ENCODE results near the gene TPGS1. TPM values are rescaled to one million over a fixed set of nuclear protein-coding genes. Genes with fewer than 3 reads are reported as not detected.

The TPGS1 gene
- total and polyA plus RNA-seq, 5 donors, result 10.9 to 21.3 (median 15.0) TPM

GRCh38 chr19:530134-531008 lies 23.1 kb downstream of the TPGS1 start:
- no peak overlapping the region for H3K27ac ChIP-seq (ENCODE audit: low read length)
- peak in 1 of 3 donors; percentile 69 for DNase-seq
- peaks cover 9% of the 10 kb centered on the region for H3K4me1 ChIP-seq (ENCODE audit: control insufficient read depth, insufficient read depth, low read length)
- intact Hi-C loops (cut with DNase I), result loop anchor here in 3 of 4 donors (5.0 kb wide), 2 partner anchors 42 to 132 kb away; partner anchors contain the start of genes BSG (in 2 of the 3) and RNF126 (in 1 of the 3)
- ATAC-seq, result no peak
- H3K4me3 ChIP-seq (ENCODE audit: low read length), result peak overlapping the region; percentile 98
- 70% methylated on average over 38 of the region's 38 CpGs for WGBS
- H3K9me3 ChIP-seq (ENCODE audit: control insufficient read depth, low read length), result no peaks in the 10 kb centered on the region
- H3K27me3 ChIP-seq (ENCODE audit: control insufficient read depth, insufficient read depth), result no peaks in the 10 kb centered on the region

DNA sequence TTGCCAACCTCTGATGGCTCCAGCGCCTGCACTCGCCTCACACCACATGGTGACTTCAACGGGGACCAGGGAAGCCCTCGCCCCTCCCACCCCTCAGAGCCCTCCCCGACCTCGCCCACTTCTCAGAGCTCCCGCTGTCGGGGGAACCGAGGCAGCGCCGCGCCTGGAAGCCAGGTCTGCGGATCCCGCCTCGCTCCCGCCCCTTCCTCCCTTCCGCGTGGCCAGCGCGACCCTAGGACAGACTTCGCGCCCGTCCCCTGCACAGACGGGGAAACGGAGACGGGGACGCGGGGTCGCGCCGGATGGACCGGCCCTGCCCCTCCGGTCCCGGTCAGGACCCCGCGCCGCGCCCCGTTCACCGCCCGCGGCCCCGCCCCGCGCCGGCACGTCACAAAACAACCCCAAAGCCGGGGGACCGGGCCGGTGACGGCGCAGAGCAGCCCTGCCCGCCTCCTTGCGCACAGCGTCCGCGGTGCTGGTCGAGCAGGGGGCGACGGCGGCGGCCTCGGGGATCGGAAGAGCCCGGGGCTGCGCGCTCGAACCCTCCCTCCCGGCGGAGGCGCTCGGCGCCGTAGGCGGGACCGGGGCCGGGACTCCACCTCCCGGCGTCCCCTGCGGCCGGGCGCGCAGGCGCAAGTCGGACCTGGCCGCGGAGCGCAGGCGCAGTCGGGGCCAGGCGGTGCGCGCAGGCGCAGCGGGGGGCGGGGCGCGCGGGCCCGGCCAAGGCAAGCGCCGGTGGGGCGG lies 23.9 kb downstream of the TPGS1 start:
- peak; percentile 67 to 80 for ATAC-seq
- peak overlapping the region; percentile 98 for H3K4me3 ChIP-seq (ENCODE audit: low read length)
- intact Hi-C loops (cut with DNase I), result loop anchor here in 3 of 4 donors (5.0 kb wide), 2 partner anchors 41 to 131 kb away; partner anchors contain the start of genes BSG (in 2 of the 3) and RNF126 (in 1 of the 3)
- no peaks in the 10 kb centered on the region for H3K27me3 ChIP-seq (ENCODE audit: control insufficient read depth, insufficient read depth)
- peaks cover 9% of the 10 kb centered on the region for H3K4me1 ChIP-seq (ENCODE audit: control insufficient read depth, insufficient read depth, low read length)
- DNase-seq, result peak; percentile 84 to 96 (median 95)
- under 1% methylated on average over 103 of the region's 103 CpGs for WGBS
- H3K9me3 ChIP-seq (ENCODE audit: control insufficient read depth, low read length), result no peaks in the 10 kb centered on the region
- H3K27ac ChIP-seq (ENCODE audit: low read length), result peak overlapping the region; percentile 92

GRCh38 chr19:531753-532560 lies 24.7 kb downstream of the TPGS1 start, which contains the start of gene CDC34:
CDC34 (plus strand) TSS chr19:531760; CDS start chr19:531932, 172 bp downstream.
- under 1% methylated on average over 84 of the region's 84 CpGs for WGBS
- no peaks in the 10 kb centered on the region for H3K9me3 ChIP-seq (ENCODE audit: control insufficient read depth, low read length)
- H3K27me3 ChIP-seq (ENCODE audit: control insufficient read depth, insufficient read depth), result no peaks in the 10 kb centered on the region
- intact Hi-C loops (cut with DNase I), result loop anchor here in 3 of 4 donors (5.0 kb wide), 2 partner anchors 40 to 130 kb away; partner anchors contain the start of genes BSG (in 2 of the 3) and RNF126 (in 1 of the 3)
- DNase-seq (no peak), ATAC-seq (peak; percentile 8 to 9)
- H3K4me3 ChIP-seq (ENCODE audit: low read length), result peak within 1 kb of the TSS; percentile 98
- H3K4me1 ChIP-seq (ENCODE audit: control insufficient read depth, insufficient read depth, low read length), result peaks cover 9% of the 10 kb centered on the region
- peak within 1 kb of the TSS; percentile 92 for H3K27ac ChIP-seq (ENCODE audit: low read length)

GRCh38 chr19:532561-533363 lies 25.5 kb downstream of the TPGS1 start:
- H3K4me1 ChIP-seq (ENCODE audit: control insufficient read depth, insufficient read depth, low read length), result peaks cover 9% of the 10 kb centered on the region
- H3K27ac ChIP-seq (ENCODE audit: low read length), result peak overlapping the region; percentile 71
- no peaks in the 10 kb centered on the region for H3K27me3 ChIP-seq (ENCODE audit: control insufficient read depth, insufficient read depth)
- WGBS, result under 1% methylated on average over 47 of the region's 47 CpGs
- peak overlapping the region; percentile 98 for H3K4me3 ChIP-seq (ENCODE audit: low read length)
- intact Hi-C loops (cut with DNase I), result loop anchor here in 3 of 4 donors (5.0 kb wide), 2 partner anchors 40 to 130 kb away; partner anchors contain the start of genes BSG (in 2 of the 3) and RNF126 (in 1 of the 3)
- no peaks in the 10 kb centered on the region for H3K9me3 ChIP-seq (ENCODE audit: control insufficient read depth, low read length)
- peak; percentile 56 for ATAC-seq
- peak; percentile 84 to 95 (median 93) for DNase-seq

- peak overlapping the region; percentile 98 for H3K4me3 ChIP-seq (ENCODE audit: low read length)
- H3K27me3 ChIP-seq (ENCODE audit: control insufficient read depth, insufficient read depth), result no peaks in the 10 kb centered on the region
- H3K27ac ChIP-seq (ENCODE audit: low read length), result peak overlapping the region; percentile 71
- intact Hi-C loops (cut with DNase I), result loop anchor here in 3 of 4 donors (5.0 kb wide), 2 partner anchors 39 to 129 kb away; partner anchors contain the start of genes BSG (in 2 of the 3) and RNF126 (in 1 of the 3)
- H3K4me1 ChIP-seq (ENCODE audit: control insufficient read depth, insufficient read depth, low read length), result peaks cover 9% of the 10 kb centered on the region
- DNase-seq (peak in 1 of 3 donors; percentile 67), ATAC-seq (no peak)
- 27% methylated on average over 25 of the region's 25 CpGs for WGBS
- H3K9me3 ChIP-seq (ENCODE audit: control insufficient read depth, low read length), result no peaks in the 10 kb centered on the region
Observed at GRCh38 chr19:533364-534058, 26.2 kb downstream of the TPGS1 start.

- Histone ChIP-seq H3K4me1 (ENCODE audit: control insufficient read depth, insufficient read depth, low read length) (peaks cover 9% of the 10 kb centered on the region), H3K27ac (ENCODE audit: low read length) (no peak overlapping the region), H3K27me3 (ENCODE audit: control insufficient read depth, insufficient read depth) (no peaks in the 10 kb centered on the region), H3K4me3 (ENCODE audit: low read length) (no peak overlapping the region), H3K9me3 (ENCODE audit: control insufficient read depth, low read length) (no peaks in the 10 kb centered on the region)
- intact Hi-C loops (cut with DNase I), result loop anchor here in 3 of 4 donors (5.0 kb wide), 2 partner anchors 38 to 128 kb away; partner anchors contain the start of genes BSG (in 2 of the 3) and RNF126 (in 1 of the 3)
- DNase-seq (peak in 1 of 3 donors; percentile 61), ATAC-seq (no peak)
- 82% methylated on average over 14 of the region's 14 CpGs for WGBS
Observed at GRCh38 chr19:534088-534487, 26.8 kb downstream of the TPGS1 start.

DNA sequence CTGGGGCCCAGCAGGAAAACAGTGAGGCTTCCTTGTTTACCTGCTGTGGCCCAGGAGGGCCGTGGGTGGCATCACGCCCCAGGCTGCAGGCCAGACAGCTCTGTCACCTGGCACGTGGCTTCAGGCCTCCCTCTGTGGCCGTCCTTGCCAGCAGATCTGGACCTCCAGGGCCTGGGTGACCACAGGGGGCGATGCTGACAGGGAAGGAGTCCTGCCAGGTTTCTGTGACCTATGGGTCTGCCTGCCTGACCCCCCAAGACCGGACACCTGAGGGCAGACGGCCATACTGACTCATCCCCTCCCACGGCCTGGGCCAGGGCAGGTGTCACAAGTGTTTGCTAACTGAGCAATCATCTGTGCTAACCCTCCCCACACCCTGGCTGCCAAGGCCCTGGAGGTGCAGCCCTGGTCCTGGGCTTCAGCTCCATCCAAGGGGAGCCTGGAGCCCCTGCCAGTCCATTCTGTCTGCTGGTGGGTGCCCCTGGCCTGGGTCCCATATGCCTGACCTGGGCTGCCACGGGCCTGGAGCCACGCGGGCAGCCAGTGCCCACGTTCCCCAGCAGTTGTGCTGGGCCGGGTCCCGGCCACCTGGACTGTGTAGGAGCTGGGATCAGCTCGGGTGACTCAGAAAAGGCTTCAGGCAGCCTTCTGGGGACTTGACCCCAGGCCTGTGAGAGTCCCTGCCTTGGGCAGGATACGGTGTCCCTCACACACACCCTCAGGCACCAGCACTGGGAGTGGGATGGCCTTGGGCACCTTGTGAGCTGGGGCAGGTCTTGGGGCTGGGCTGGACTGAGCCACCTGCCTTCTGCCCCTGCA lies 27.9 kb downstream of the TPGS1 start:
- DNase-seq, result peak in 1 of 3 donors; percentile 72
- 74% methylated on average over 16 of the region's 16 CpGs for WGBS
- Histone ChIP-seq H3K27me3 (ENCODE audit: control insufficient read depth, insufficient read depth) (no peaks in the 10 kb centered on the region), H3K9me3 (ENCODE audit: control insufficient read depth, low read length) (no peaks in the 10 kb centered on the region), H3K4me3 (ENCODE audit: low read length) (no peak overlapping the region), H3K27ac (ENCODE audit: low read length) (no peak overlapping the region), H3K4me1 (ENCODE audit: control insufficient read depth, insufficient read depth, low read length) (peaks cover 9% of the 10 kb centered on the region)
- intact Hi-C loops (cut with DNase I), result no loop called here
- ATAC-seq, result no peak

DNA sequence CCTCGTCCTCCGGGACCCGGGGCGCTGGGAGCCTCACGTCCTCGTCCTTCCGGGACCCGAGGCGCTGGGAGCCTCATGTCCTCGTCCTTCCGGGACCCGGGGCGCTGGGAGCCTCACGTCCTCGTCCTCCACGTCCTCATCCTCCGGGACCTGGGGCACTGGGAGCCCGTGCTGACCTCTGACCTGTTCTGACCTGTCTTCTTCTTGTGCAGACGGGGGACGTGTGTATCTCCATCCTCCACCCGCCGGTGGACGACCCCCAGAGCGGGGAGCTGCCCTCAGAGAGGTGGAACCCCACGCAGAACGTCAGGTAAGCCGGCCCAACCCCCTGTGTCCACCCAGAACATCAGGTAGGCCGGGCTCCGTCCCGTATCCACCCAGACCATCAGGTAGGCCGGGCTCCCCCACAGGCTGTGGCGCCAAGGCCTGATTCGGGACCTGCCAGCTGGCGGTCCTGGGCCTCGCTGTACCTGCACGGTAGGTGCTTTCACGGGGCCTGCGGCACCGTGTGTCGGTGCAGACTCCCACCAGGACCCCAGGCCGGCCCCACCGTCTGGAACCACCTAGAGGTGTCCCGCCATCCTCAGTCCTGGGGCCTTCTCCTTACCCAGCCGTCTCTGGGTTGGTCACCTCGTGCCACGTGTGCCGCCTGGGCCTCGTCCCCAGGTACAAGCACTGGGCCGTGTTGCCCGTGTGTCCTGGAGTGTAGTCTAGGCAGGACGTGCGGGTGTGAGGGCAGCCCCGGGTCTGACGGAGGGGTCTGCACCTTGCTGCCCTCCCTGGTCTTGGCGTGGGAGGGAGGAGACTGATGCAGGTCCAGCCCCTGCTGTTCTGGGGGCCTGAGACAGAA lies 29.0 kb downstream of the TPGS1 start:
- Histone ChIP-seq H3K4me3 (ENCODE audit: low read length) (no peak overlapping the region), H3K27ac (ENCODE audit: low read length) (no peak overlapping the region), H3K4me1 (ENCODE audit: control insufficient read depth, insufficient read depth, low read length) (peaks cover 9% of the 10 kb centered on the region), H3K27me3 (ENCODE audit: control insufficient read depth, insufficient read depth) (no peaks in the 10 kb centered on the region), H3K9me3 (ENCODE audit: control insufficient read depth, low read length) (no peaks in the 10 kb centered on the region)
- no peak for ATAC-seq
- intact Hi-C loops (cut with DNase I), result no loop called here
- peak in 1 of 3 donors; percentile 63 for DNase-seq
- 92% methylated on average over 55 of the region's 55 CpGs for WGBS
